ENCODE measurements around the gene LLGL2. TPM values are rescaled to one million over a fixed set of nuclear protein-coding genes. Genes with fewer than 3 reads are reported as not detected.

The LLGL2 gene
- total RNA-seq, 1 donor from 2014 or later: 44.9 TPM

GRCh38 chr17:75552425-75553294 lies 27.2 kb downstream of the LLGL2 start:
- Histone ChIP-seq H3K27ac (no peak overlapping the region), H3K27me3 (no peaks in the 10 kb centered on the region), H3K4me3 (no peak overlapping the region), H3K36me3 (no peaks in the 10 kb centered on the region), H3K9me3 (no peaks in the 10 kb centered on the region), H3K4me1 (peaks cover 15% of the 10 kb centered on the region)
- intact Hi-C loops (cut with DNase I): no loop called here
- DNase-seq (ENCODE audit: extremely low spot score in 2 of 2): no peak
- no peak for TF ChIP-seq POLR2AphosphoS5 (IDR thresholded peaks at IDR 0.05; ENCODE audit: insufficient read depth in 1 of 2, low read depth in 1 of 2)
- TF ChIP-seq, protein P1, sequence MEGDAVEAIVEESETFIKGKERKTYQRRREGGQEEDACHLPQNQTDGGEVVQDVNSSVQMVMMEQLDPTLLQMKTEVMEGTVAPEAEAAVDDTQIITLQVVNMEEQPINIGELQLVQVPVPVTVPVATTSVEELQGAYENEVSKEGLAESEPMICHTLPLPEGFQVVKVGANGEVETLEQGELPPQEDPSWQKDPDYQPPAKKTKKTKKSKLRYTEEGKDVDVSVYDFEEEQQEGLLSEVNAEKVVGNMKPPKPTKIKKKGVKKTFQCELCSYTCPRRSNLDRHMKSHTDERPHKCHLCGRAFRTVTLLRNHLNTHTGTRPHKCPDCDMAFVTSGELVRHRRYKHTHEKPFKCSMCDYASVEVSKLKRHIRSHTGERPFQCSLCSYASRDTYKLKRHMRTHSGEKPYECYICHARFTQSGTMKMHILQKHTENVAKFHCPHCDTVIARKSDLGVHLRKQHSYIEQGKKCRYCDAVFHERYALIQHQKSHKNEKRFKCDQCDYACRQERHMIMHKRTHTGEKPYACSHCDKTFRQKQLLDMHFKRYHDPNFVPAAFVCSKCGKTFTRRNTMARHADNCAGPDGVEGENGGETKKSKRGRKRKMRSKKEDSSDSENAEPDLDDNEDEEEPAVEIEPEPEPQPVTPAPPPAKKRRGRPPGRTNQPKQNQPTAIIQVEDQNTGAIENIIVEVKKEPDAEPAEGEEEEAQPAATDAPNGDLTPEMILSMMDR (IDR thresholded peaks at IDR 0.05): no peak
- no peak for TF ChIP-seq POLR2A (IDR thresholded peaks at IDR 0.05)

- H3K4me3 ChIP-seq: no peak overlapping the region
- TF ChIP-seq POLR2AphosphoS5 (IDR thresholded peaks at IDR 0.05; ENCODE audit: insufficient read depth in 1 of 2, low read depth in 1 of 2): no peak
- no peak for TF ChIP-seq POLR2A (IDR thresholded peaks at IDR 0.05)
- TF ChIP-seq, protein P1 (IDR thresholded peaks at IDR 0.05): no peak
- no peaks in the 10 kb centered on the region for H3K9me3 ChIP-seq
- intact Hi-C loops (cut with DNase I): no loop called here
- DNase-seq (ENCODE audit: extremely low spot score in 2 of 2): no peak
- H3K27ac ChIP-seq: no peak overlapping the region
- no peaks in the 10 kb centered on the region for H3K27me3 ChIP-seq
- peaks cover 15% of the 10 kb centered on the region for H3K4me1 ChIP-seq
- no peaks in the 10 kb centered on the region for H3K36me3 ChIP-seq
Observed at GRCh38 chr17:75553295-75554110, 28.0 kb downstream of the LLGL2 start.

DNA sequence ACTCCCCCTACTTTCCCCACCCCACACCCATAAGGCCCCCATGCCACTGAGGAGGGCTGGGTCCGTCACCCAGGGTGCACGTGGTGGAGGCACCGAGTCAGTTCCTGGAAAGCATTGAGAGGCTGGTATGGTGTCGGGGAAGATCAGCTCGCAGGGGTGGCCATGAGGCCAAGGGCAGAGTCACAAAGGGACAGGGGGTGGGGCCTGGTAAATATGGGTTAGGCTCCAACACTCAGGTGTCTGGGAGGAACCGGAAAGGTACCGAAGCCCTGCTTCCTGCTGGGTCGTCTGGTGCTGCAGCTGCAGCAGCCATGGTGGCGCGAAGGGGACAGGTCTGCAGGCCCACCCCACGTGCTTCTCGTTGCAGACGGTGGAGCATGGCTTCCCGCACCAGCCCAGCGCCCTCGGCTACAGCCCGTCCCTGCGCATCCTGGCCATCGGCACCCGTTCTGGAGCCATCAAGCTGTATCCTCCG lies 30.2 kb downstream of the LLGL2 start:
- H3K27ac ChIP-seq: no peak overlapping the region
- TF ChIP-seq POLR2A (IDR thresholded peaks at IDR 0.05) (no peak), POLR2AphosphoS5 (IDR thresholded peaks at IDR 0.05; ENCODE audit: insufficient read depth in 1 of 2, low read depth in 1 of 2) (no peak)
- TF ChIP-seq, protein P1 (IDR thresholded peaks at IDR 0.05): no peak
- H3K4me3 ChIP-seq: no peak overlapping the region
- H3K4me1 ChIP-seq: peaks cover 8% of the 10 kb centered on the region
- no peaks in the 10 kb centered on the region for H3K9me3 ChIP-seq
- intact Hi-C loops (cut with DNase I): no loop called here
- DNase-seq (ENCODE audit: extremely low spot score in 2 of 2): no peak
- no peaks in the 10 kb centered on the region for H3K27me3 ChIP-seq
- H3K36me3 ChIP-seq: no peaks in the 10 kb centered on the region

DNA sequence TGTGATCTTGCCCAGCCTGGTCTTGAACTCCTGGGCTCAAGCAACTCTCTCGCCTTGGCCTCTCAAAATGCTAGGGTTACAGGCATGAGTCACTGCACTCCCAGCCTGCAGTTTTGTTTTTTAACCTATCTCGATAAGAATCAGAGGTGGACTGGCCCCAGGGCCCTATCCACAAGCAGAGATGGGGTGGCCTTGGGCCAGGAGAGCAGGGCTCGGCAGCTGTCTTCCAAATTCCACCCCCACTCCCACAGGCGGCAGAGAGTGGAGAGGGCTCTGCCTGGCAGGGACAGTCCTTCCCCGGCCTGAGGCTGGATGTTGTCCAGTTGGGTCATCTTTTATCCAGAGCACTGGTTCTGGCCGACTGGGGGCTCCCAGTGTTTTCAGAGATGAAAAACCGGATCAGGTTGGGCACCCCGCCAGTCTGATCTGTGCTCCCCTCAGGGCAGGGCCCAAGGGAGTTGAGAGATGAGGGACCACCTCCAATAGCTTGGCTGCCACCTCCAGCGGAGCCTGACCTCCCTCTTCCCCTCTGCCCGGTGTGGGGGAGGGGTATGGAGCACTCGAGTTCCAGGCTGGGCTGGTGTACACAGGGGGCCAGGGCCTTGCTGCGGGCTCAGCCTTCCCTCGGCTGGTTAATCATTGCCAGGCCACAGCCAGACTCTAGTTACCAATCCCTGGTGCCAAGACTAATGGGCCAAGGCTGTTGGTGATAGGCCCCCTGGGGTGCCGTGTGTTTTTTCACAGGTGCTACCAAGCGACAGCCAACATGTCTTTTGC lies 31.8 kb downstream of the LLGL2 start:
- H3K27me3 ChIP-seq: no peaks in the 10 kb centered on the region
- no peaks in the 10 kb centered on the region for H3K9me3 ChIP-seq
- intact Hi-C loops (cut with DNase I): no loop called here
- TF ChIP-seq POLR2AphosphoS5 (IDR thresholded peaks at IDR 0.05; ENCODE audit: insufficient read depth in 1 of 2, low read depth in 1 of 2): no peak
- TF ChIP-seq, protein P1 (IDR thresholded peaks at IDR 0.05): no peak
- no peaks in the 10 kb centered on the region for H3K36me3 ChIP-seq
- no peak for DNase-seq (ENCODE audit: extremely low spot score in 2 of 2)
- H3K27ac ChIP-seq: no peak overlapping the region
- H3K4me3 ChIP-seq: no peak overlapping the region
- peaks cover 8% of the 10 kb centered on the region for H3K4me1 ChIP-seq

All from vagina (tissue), 2 donors.